HG03196 (cell line): ENCODE data around the gene ABR.
"Not testable (repeated sequence)": the region's sequence is repeated elsewhere in the genome, so short reads cannot be mapped to it uniquely, and the experiment has no call there.

ENCODE experiments used
- ATAC-seq: cut with Tn5 transposase; IDR thresholded peaks from one replicate; pipeline ENCODE4 v1.9.1; 2021; ENCODE audit not compliant: unreplicated experiment

Gene ABR

GRCh38 chr17:1202291-1202690 is 22.5 kb upstream of the ABR start:
- no peak for ATAC-seq

GRCh38 chr17:1201132-1201702 is 21.4 kb upstream of the ABR start:
- no peak for ATAC-seq

GRCh38 chr17:1199271-1199743 is 19.5 kb upstream of the ABR start:
- not testable (repeated sequence) for ATAC-seq

GRCh38 chr17:1197781-1198490 is 18.2 kb upstream of the ABR start:
- ATAC-seq: peak; percentile 55

- ATAC-seq: no peak
Measured at GRCh38 chr17:1197379-1197778, 17.6 kb upstream of the ABR start.

GRCh38 chr17:1196946-1197345 is 17.2 kb upstream of the ABR start:
- no peak for ATAC-seq

GRCh38 chr17:1192911-1193699 is 13.3 kb upstream of the ABR start:
- ATAC-seq: no peak

- ATAC-seq: no peak
Measured at GRCh38 chr17:1190751-1191331, 11.1 kb upstream of the ABR start.

- no peak for ATAC-seq
Measured at GRCh38 chr17:1188812-1189504, 9.2 kb upstream of the ABR start.

GRCh38 chr17:1186923-1187771 is 7.4 kb upstream of the ABR start:
- ATAC-seq: no peak

- ATAC-seq: no peak
Measured at GRCh38 chr17:1186214-1186820, 6.5 kb upstream of the ABR start.

GRCh38 chr17:1183171-1183873 is 3.5 kb upstream of the ABR start:
- peak; percentile 43 for ATAC-seq

GRCh38 chr17:1182811-1183170 is 3.0 kb upstream of the ABR start:
- ATAC-seq: no peak

- no peak for ATAC-seq
Measured at GRCh38 chr17:1181753-1182137, 2.0 kb upstream of the ABR start.

GRCh38 chr17:1180958-1181752 is 1.4 kb upstream of the ABR start:
- peak; percentile 38 for ATAC-seq

- ATAC-seq: no peak
Measured at GRCh38 chr17:1179112-1179817, 516 bp downstream of the ABR start.

GRCh38 chr17:1177016-1177700 is 2.6 kb downstream of the ABR start:
- no peak for ATAC-seq
